Measurements from ENCODE around the gene SAMM50.

Gene SAMM50

GRCh38 chr22:43969021-43969878 lies 14.0 kb downstream of the SAMM50 start:
- H3K4me3 ChIP-seq (ENCODE audit: low read depth, low read length) = no peak overlapping the region
- no peak for TF ChIP-seq CTCF (IDR thresholded peaks at IDR 0.05; ENCODE audit: low read depth, low read length)

GRCh38 chr22:43969989-43970755 lies 14.9 kb downstream of the SAMM50 start:
- TF ChIP-seq CTCF (IDR thresholded peaks at IDR 0.05; ENCODE audit: low read depth, low read length) = no peak
- no peak overlapping the region for H3K4me3 ChIP-seq (ENCODE audit: low read depth, low read length)

GRCh38 chr22:43971112-43971511 lies 15.9 kb downstream of the SAMM50 start:
- no peak for TF ChIP-seq CTCF (IDR thresholded peaks at IDR 0.05; ENCODE audit: low read depth, low read length)
- no peak overlapping the region for H3K4me3 ChIP-seq (ENCODE audit: low read depth, low read length)

- H3K4me3 ChIP-seq (ENCODE audit: low read depth, low read length) = no peak overlapping the region
- TF ChIP-seq CTCF (IDR thresholded peaks at IDR 0.05; ENCODE audit: low read depth, low read length) = no peak
Observed at GRCh38 chr22:43972931-43973462, 17.8 kb downstream of the SAMM50 start.

- no peak overlapping the region for H3K4me3 ChIP-seq (ENCODE audit: low read depth, low read length)
- no peak for TF ChIP-seq CTCF (IDR thresholded peaks at IDR 0.05; ENCODE audit: low read depth, low read length)
Observed at GRCh38 chr22:43974028-43974545, 18.8 kb downstream of the SAMM50 start.

- no peak for TF ChIP-seq CTCF (IDR thresholded peaks at IDR 0.05; ENCODE audit: low read depth, low read length)
- H3K4me3 ChIP-seq (ENCODE audit: low read depth, low read length) = no peak overlapping the region
Observed at GRCh38 chr22:43975041-43975440, 19.8 kb downstream of the SAMM50 start.

Measured in WI38 (cell line).